ENCODE results near the gene ARMC8.

ARMC8 gene

GRCh38 chr3:138195481-138195880, 8.4 kb downstream of the ARMC8 start:
- no peak overlapping the region for H3K27ac ChIP-seq
- H3K4me2 ChIP-seq, result no peak overlapping the region
- H4K20me1 ChIP-seq (ENCODE audit: insufficient read depth), result peaks cover 13% of the 10 kb centered on the region
- H3K36me3 ChIP-seq (ENCODE audit: insufficient read depth), result no peaks in the 10 kb centered on the region
- no peaks in the 10 kb centered on the region for H3K27me3 ChIP-seq (ENCODE audit: insufficient read depth, low read depth)
- no peak overlapping the region for H3K4me3 ChIP-seq (IDR thresholded peaks at IDR 0.05; ENCODE audit: insufficient read depth, low read depth, low read length)
- H3K9ac ChIP-seq, result no peak overlapping the region
- H2AFZ ChIP-seq (ENCODE audit: low read depth), result no peak overlapping the region
- peaks cover 19% of the 10 kb centered on the region for H3K4me1 ChIP-seq (ENCODE audit: low read depth, poor library complexity, severe bottlenecking)
- TF ChIP-seq CTCF (conservative IDR thresholded peaks at IDR 0.05; ENCODE audit: low read depth, low read length), result no peak
- H3K79me2 ChIP-seq (ENCODE audit: insufficient read depth, low read depth), result peaks cover 86% of the 10 kb centered on the region

GRCh38 chr3:138196023-138196422, 8.9 kb downstream of the ARMC8 start:
- H3K4me1 ChIP-seq (ENCODE audit: low read depth, poor library complexity, severe bottlenecking), result peaks cover 19% of the 10 kb centered on the region
- H3K4me2 ChIP-seq, result no peak overlapping the region
- H4K20me1 ChIP-seq (ENCODE audit: insufficient read depth), result peaks cover 13% of the 10 kb centered on the region
- no peak overlapping the region for H3K27ac ChIP-seq
- H2AFZ ChIP-seq (ENCODE audit: low read depth), result no peak overlapping the region
- no peaks in the 10 kb centered on the region for H3K27me3 ChIP-seq (ENCODE audit: insufficient read depth, low read depth)
- H3K79me2 ChIP-seq (ENCODE audit: insufficient read depth, low read depth), result peaks cover 86% of the 10 kb centered on the region
- H3K9ac ChIP-seq, result no peak overlapping the region
- TF ChIP-seq CTCF (conservative IDR thresholded peaks at IDR 0.05; ENCODE audit: low read depth, low read length), result no peak
- no peaks in the 10 kb centered on the region for H3K36me3 ChIP-seq (ENCODE audit: insufficient read depth)
- no peak overlapping the region for H3K4me3 ChIP-seq (IDR thresholded peaks at IDR 0.05; ENCODE audit: insufficient read depth, low read depth, low read length)

- no peak for TF ChIP-seq CTCF (conservative IDR thresholded peaks at IDR 0.05; ENCODE audit: low read depth, low read length)
Observed at GRCh38 chr3:138197058-138197457, 10.0 kb downstream of the ARMC8 start.

GRCh38 chr3:138197524-138197923, 10.4 kb downstream of the ARMC8 start:
- Histone ChIP-seq H3K27me3 (ENCODE audit: insufficient read depth, low read depth) (no peaks in the 10 kb centered on the region), H3K27ac (no peak overlapping the region), H3K4me3 (IDR thresholded peaks at IDR 0.05; ENCODE audit: insufficient read depth, low read depth, low read length) (no peak overlapping the region), H4K20me1 (ENCODE audit: insufficient read depth) (peaks cover 13% of the 10 kb centered on the region), H2AFZ (ENCODE audit: low read depth) (no peak overlapping the region), H3K4me2 (no peak overlapping the region), H3K36me3 (ENCODE audit: insufficient read depth) (no peaks in the 10 kb centered on the region), H3K9ac (no peak overlapping the region), H3K4me1 (ENCODE audit: low read depth, poor library complexity, severe bottlenecking) (peaks cover 19% of the 10 kb centered on the region), H3K79me2 (ENCODE audit: insufficient read depth, low read depth) (peaks cover 86% of the 10 kb centered on the region)
- no peak for TF ChIP-seq CTCF (conservative IDR thresholded peaks at IDR 0.05; ENCODE audit: low read depth, low read length)

More at GRCh38 chr3:138197058-138197457, 10.0 kb downstream of the ARMC8 start:
- Histone ChIP-seq H3K4me1 (ENCODE audit: low read depth, poor library complexity, severe bottlenecking) (peaks cover 19% of the 10 kb centered on the region), H3K79me2 (ENCODE audit: insufficient read depth, low read depth) (peaks cover 85% of the 10 kb centered on the region), H3K4me3 (IDR thresholded peaks at IDR 0.05; ENCODE audit: insufficient read depth, low read depth, low read length) (no peak overlapping the region), H3K36me3 (ENCODE audit: insufficient read depth) (no peaks in the 10 kb centered on the region), H3K27me3 (ENCODE audit: insufficient read depth, low read depth) (no peaks in the 10 kb centered on the region), H3K4me2 (no peak overlapping the region), H3K9ac (no peak overlapping the region), H3K27ac (no peak overlapping the region), H4K20me1 (ENCODE audit: insufficient read depth) (peaks cover 13% of the 10 kb centered on the region), H2AFZ (ENCODE audit: low read depth) (no peak overlapping the region)

Measured in KMS-11 (cell line).